ENCODE results near the gene STX8.

STX8 gene

GRCh38 chr17:9226794-9227135 is 348.9 kb downstream of the STX8 start:
- DNase-seq (ENCODE audit: low read depth), result no peak

GRCh38 chr17:9226130-9226793 is 349.4 kb downstream of the STX8 start:
- DNase-seq (ENCODE audit: low read depth), result no peak

- DNase-seq (ENCODE audit: low read depth), result no peak
Observed at GRCh38 chr17:9225305-9226101, 350.1 kb downstream of the STX8 start.

- no peak for DNase-seq (ENCODE audit: low read depth)
Observed at GRCh38 chr17:9224485-9224884, 351.1 kb downstream of the STX8 start.

- DNase-seq (ENCODE audit: low read depth), result no peak
Observed at GRCh38 chr17:9223531-9223930, 352.1 kb downstream of the STX8 start.

- DNase-seq (ENCODE audit: low read depth), result no peak
Observed at GRCh38 chr17:9221922-9222180, 353.8 kb downstream of the STX8 start.

GRCh38 chr17:9221147-9221921 is 354.3 kb downstream of the STX8 start:
- DNase-seq (ENCODE audit: low read depth), result no peak

GRCh38 chr17:9220398-9221146 is 355.0 kb downstream of the STX8 start:
- no peak for DNase-seq (ENCODE audit: low read depth)

GRCh38 chr17:9219631-9220397 is 355.8 kb downstream of the STX8 start:
- DNase-seq (ENCODE audit: low read depth), result no peak

- DNase-seq (ENCODE audit: low read depth), result no peak
Observed at GRCh38 chr17:9218911-9219310, 356.7 kb downstream of the STX8 start.

- DNase-seq (ENCODE audit: low read depth), result no peak
Observed at GRCh38 chr17:9218064-9218635, 357.5 kb downstream of the STX8 start.

GRCh38 chr17:9217151-9218056 is 358.2 kb downstream of the STX8 start:
- peak; percentile 51 for DNase-seq (ENCODE audit: low read depth)

GRCh38 chr17:9215465-9215864 is 360.2 kb downstream of the STX8 start:
- DNase-seq (ENCODE audit: low read depth), result no peak

- DNase-seq (ENCODE audit: low read depth), result no peak
Observed at GRCh38 chr17:9213303-9213640, 362.3 kb downstream of the STX8 start.

GRCh38 chr17:9212376-9213302 is 363.0 kb downstream of the STX8 start:
- DNase-seq (ENCODE audit: low read depth), result no peak

- no peak for DNase-seq (ENCODE audit: low read depth)
Observed at GRCh38 chr17:9211133-9211765, 364.4 kb downstream of the STX8 start.

GRCh38 chr17:9209781-9210370 is 365.7 kb downstream of the STX8 start:
- DNase-seq (ENCODE audit: low read depth), result no peak

GRCh38 chr17:9209347-9209746 is 366.3 kb downstream of the STX8 start:
- no peak for DNase-seq (ENCODE audit: low read depth)
